Activated naive CD4-positive, alpha-beta T cell treated with anti-CD3 and anti-CD28 coated beads, Interleukin-2, amount 50 U/mL, for 72 hours (primary cell): ENCODE data around the gene PIGU. TPM values are rescaled to one million over a fixed set of nuclear protein-coding genes. Genes with fewer than 3 reads are reported as not detected.
A peak's percentile ranks its signal among the peaks of the same experiment; 100 is the strongest.

Experiments used
- ATAC-seq, 2 donors: fragments of 150-1000 bp; cut with Tn5 transposase; 2 replicates each; pipeline ENCODE4 v1.10.0; 2021; ENCODE audit warnings: mild to moderate bottlenecking in 2 of 2, moderate library complexity in 2 of 2
- DNase-seq, 2 donors: peaks; one replicate each; pipeline ENCODE4 v3.0.0; 2021 to 2022; ENCODE audit warnings: low spot score in 2 of 2
- H3K27ac Mint-ChIP-seq, 2 donors: one replicate each; pipeline ENCODE4 v1.8.0; 2022; ENCODE audit warnings: mild to moderate bottlenecking in 2 of 2, mixed read lengths in 2 of 2
- H3K36me3 Mint-ChIP-seq, 2 donors: one replicate each; pipeline ENCODE4 v1.8.0; 2022; ENCODE audit warnings: mixed read lengths in 2 of 2
- H3K9me3 Mint-ChIP-seq, 2 donors: one replicate each; pipeline ENCODE4 v1.8.0; 2022; ENCODE audit warnings: mixed read lengths in 2 of 2
- total RNA-seq, 2 donors: library from RNA; stranded (reverse); gene quantifications; one replicate each; pipeline ENCODE4 v1.2.3, GENCODE V29; 2022

PIGU gene
- total RNA-seq, 2 donors from 2014 or later: 13.2 to 20.6 TPM

DNA sequence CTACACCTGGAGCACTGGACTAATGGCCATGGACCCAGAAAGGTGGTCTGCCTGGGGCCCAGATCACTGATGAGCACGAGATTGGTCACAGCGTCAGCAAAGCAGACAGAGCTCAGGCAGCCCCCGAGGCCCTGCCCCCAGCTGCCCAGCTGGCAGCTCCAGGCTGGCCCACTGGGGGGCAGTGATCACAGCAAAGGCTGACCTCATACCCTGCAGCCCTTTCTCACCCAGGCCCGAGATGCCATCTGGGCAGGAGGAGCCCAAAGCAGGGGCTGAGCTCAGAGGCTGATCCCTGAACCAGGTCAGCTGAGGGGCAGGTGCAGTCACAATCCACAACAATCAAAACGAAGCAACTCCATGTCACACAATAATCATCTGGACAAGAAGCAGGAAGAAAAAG lies 114.3 kb downstream of the PIGU start:
- peak overlapping the region in 1 of 2 donors; percentile 36 for H3K27ac Mint-ChIP-seq
- DNase-seq (no peak), ATAC-seq (no peak)
- peaks cover 0 to 4% of the 10 kb centered on the region in 2 donors for H3K36me3 Mint-ChIP-seq
- H3K9me3 Mint-ChIP-seq: no peaks in the 10 kb centered on the region

GRCh38 chr20:34561661-34562060 lies 115.2 kb downstream of the PIGU start:
- Mint-ChIP-seq H3K27ac (peak overlapping the region; percentile 2 to 70), H3K36me3 (peaks cover 0 to 4% of the 10 kb centered on the region in 2 donors), H3K9me3 (no peaks in the 10 kb centered on the region)
- DNase-seq (no peak), ATAC-seq (no peak)

DNA sequence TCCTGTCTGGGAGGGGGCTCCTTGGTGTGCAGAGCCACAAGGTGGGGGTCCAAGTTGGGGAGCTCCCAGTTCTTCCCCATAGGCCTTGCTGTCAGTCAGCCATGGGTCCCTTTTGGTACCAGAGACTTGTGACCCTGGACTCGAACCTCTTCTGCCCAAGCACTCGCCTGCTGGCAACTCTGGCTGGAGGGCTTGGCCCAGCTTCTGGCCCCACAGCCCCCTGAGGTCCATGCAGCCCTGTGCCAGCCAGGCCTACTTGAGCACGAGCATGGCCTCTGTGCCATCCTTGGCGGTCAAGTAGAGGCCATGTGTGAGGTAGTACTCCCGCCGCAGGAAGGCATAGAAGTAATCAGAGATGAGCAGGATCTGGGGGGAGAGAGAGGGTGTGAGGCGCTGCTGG lies 116.3 kb downstream of the PIGU start:
- Mint-ChIP-seq H3K36me3 (peaks cover 0 to 4% of the 10 kb centered on the region in 2 donors), H3K27ac (peak overlapping the region in 1 of 2 donors; percentile 70), H3K9me3 (no peaks in the 10 kb centered on the region)
- ATAC-seq (no peak), DNase-seq (no peak)

- Mint-ChIP-seq H3K9me3 (no peaks in the 10 kb centered on the region), H3K36me3 (peaks cover 0 to 4% of the 10 kb centered on the region in 2 donors), H3K27ac (peak overlapping the region in 1 of 2 donors; percentile 54)
- ATAC-seq (no peak), DNase-seq (no peak)
Measured at GRCh38 chr20:34560141-34560523, 116.8 kb downstream of the PIGU start.

- DNase-seq: no peak
- Mint-ChIP-seq H3K9me3 (no peaks in the 10 kb centered on the region), H3K36me3 (peaks cover 0 to 4% of the 10 kb centered on the region in 2 donors), H3K27ac (peak overlapping the region; percentile 44 to 54)
- ATAC-seq: peak in 1 of 2 donors; percentile 14
Measured at GRCh38 chr20:34559311-34560140, 117.4 kb downstream of the PIGU start.

- DNase-seq (peak; percentile 83 to 88), ATAC-seq (peak; percentile 84 to 94)
- H3K36me3 Mint-ChIP-seq: peaks cover 0 to 4% of the 10 kb centered on the region in 2 donors
- no peaks in the 10 kb centered on the region for H3K9me3 Mint-ChIP-seq
- H3K27ac Mint-ChIP-seq: peak within 1 kb of the TSS; percentile 89 to 93
Measured at GRCh38 chr20:34558320-34559218, 118.3 kb downstream of the PIGU start, which contains the start of gene MAP1LC3A. MAP1LC3A (plus strand) TSS chr20:34558718; CDS start chr20:34558869, 151 bp downstream.

DNA sequence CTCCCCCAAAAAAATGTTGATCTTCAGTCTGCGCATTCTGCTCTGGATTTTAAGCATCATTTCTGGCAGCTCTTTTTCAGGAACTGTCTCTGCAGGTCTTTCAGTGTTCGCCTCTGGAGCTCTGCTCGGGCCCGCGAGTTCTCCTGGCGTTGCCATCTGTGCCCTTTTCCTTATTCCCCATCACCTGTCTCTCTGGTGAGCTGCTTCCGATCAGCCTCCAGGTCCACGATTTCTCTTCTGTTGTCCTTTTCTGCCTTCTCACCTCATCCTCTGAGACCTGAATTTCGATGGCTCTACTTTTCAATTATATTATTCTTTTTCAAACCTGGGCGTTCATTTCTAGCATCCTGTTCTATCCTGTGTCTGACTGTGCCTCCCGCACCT lies 119.0 kb downstream of the PIGU start:
- no peaks in the 10 kb centered on the region for H3K9me3 Mint-ChIP-seq
- H3K27ac Mint-ChIP-seq: peak overlapping the region; percentile 89 to 93
- peaks cover 0 to 4% of the 10 kb centered on the region in 2 donors for H3K36me3 Mint-ChIP-seq
- DNase-seq: no peak
- no peak for ATAC-seq

DNA sequence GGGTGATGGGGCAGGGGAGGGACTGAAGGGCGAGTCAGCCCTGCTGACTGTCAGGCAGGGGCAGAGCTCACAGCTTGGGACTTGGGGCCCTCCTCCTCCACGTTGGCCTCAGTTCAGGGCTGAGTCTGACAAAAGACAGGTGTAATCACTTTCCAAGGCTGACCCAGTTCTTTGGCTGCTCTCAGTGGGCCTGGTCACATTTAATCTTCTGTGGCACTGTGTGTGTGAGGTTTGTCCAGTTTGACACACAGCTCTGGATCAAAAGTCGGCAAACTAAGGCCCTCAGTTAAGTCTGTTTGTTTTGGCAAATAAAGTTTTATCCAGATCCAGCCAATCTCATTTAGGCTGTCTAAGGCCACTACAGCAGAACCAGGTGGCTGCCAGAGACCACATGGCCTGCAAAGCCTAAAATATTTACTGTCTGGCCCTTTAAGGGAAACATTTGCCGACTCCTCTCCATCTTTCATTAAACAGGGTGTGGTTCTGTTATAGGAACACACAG lies 123.5 kb downstream of the PIGU start:
- Mint-ChIP-seq H3K36me3 (peaks cover 0 to 4% of the 10 kb centered on the region in 2 donors), H3K9me3 (no peaks in the 10 kb centered on the region), H3K27ac (no peak overlapping the region)
- ATAC-seq: no peak
- DNase-seq: no peak

DNA sequence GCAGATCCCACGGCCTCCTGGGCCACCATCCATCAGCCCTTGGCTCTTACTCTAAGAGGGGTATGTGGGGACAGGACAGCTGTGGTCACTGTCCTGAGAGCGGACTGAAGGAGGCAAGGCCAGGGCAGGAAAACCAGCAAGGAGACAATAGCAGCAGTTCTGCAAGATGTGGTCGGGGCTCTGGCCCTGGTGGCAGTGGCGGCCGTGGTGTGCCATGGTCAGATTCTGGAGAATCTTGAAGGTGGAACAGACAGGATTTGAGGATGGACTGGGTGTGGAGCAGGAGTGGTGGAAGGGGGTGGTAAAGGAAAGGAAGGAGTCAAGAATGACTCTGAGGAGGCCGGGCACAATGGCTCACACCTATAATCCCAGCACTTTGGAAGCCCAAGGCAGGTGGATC lies 124.3 kb downstream of the PIGU start:
- Mint-ChIP-seq H3K36me3 (no peaks in the 10 kb centered on the region), H3K27ac (peak overlapping the region in 1 of 2 donors; percentile 69), H3K9me3 (no peaks in the 10 kb centered on the region)
- DNase-seq: no peak
- ATAC-seq: no peak

DNA sequence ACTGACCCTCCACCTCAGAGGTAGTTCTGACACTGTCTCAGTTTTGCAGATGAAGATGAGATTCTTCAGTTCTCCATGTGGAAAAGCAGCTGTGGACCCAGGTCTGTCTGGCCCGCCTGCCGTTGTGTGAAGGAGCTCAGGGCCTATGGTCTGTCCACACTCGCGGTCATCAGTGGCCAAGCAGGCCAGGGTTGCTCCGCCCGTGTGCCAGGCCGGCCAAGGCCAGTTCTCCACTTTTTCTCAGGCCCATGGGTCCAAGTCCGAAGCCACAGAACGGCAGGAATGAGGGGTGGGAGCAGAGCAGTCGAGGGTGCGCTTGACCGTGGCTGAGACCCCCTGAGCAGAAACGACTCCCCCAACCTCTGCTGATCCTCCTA lies 127.0 kb downstream of the PIGU start:
- no peaks in the 10 kb centered on the region for H3K36me3 Mint-ChIP-seq
- no peak for DNase-seq
- no peaks in the 10 kb centered on the region for H3K9me3 Mint-ChIP-seq
- no peak for ATAC-seq
- no peak overlapping the region for H3K27ac Mint-ChIP-seq

- Mint-ChIP-seq H3K27ac (no peak overlapping the region), H3K36me3 (no peaks in the 10 kb centered on the region), H3K9me3 (no peaks in the 10 kb centered on the region)
- no peak for DNase-seq
- ATAC-seq: no peak
Measured at GRCh38 chr20:34549291-34549928, 127.5 kb downstream of the PIGU start.

DNA sequence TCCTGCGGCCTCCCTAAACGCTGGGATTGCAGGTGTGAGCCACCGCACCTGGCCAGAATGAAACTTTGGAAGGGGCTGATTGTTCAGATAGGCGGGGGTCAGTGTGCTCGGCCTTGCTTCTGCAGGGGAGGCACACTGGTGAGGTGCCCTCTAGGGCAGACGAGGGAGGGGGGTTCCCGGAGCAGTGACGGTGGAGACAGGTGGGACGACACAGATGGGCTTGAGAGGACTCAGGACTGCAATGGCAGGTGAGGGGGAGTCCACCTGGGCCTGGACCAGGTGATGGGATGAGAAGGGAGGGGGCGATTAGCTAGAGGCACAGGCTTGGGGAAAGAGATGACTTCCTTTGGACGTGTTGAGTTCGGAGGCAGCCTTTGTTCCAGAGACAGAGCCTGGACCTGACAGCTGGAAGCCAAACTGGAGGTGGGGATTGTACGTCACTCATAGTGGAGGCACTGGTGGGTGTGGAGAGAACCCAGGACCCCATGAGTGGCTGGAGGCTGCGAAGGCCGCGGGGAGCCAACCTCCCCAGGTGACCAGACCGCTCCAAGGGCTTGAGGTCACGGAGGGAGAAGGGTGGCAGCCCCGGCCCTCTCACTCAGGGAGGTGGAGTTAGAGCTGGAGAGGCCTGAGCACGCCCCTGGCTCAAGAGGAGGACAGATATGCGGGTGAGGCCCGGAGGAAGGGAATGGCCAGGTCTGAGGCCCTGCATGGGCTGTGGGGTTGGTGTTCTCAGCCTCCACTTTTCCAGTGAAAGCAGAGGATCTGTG lies 128.9 kb downstream of the PIGU start:
- Mint-ChIP-seq H3K9me3 (no peaks in the 10 kb centered on the region), H3K27ac (no peak overlapping the region), H3K36me3 (no peaks in the 10 kb centered on the region)
- DNase-seq: no peak
- ATAC-seq: no peak

GRCh38 chr20:34546751-34547181 lies 130.1 kb downstream of the PIGU start:
- H3K27ac Mint-ChIP-seq: no peak overlapping the region
- H3K9me3 Mint-ChIP-seq: no peaks in the 10 kb centered on the region
- H3K36me3 Mint-ChIP-seq: no peaks in the 10 kb centered on the region
- ATAC-seq (no peak), DNase-seq (no peak)

DNA sequence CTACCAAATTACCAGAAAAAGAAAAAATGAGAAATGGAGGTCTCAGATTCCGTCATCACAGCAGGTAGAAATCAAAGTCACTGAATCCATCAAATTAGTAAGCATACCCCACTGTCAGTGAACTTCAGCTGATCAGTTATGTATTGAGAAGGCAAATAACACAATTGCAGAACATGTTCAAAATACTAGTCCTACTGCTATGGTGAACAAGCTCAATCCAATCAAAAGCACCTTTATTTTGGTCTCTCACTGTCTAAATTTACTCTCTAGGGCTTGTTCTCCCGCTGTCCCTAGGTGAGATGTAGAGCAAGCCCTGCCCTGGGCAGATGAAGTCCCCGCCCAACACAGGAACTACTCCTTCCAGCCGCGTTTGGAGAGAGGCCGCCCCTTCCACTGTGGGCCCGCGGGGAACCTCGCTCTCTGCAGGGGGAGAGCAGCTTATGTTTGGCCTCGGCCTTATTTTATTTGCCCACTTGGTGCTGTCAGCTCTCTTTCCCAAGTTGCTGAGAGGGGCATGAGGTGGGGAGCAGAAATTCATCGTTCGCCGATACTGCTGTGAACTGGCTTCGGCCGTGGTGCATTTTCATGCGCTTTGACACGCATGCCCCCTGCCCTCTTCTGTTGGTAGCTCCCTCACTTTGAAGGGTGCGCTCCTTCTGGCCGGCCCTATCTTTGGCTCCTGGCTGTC lies 132.6 kb downstream of the PIGU start:
- peak; percentile 66 to 74 for ATAC-seq
- DNase-seq: no peak
- H3K27ac Mint-ChIP-seq: no peak overlapping the region
- no peaks in the 10 kb centered on the region for H3K9me3 Mint-ChIP-seq
- no peaks in the 10 kb centered on the region for H3K36me3 Mint-ChIP-seq

DNA sequence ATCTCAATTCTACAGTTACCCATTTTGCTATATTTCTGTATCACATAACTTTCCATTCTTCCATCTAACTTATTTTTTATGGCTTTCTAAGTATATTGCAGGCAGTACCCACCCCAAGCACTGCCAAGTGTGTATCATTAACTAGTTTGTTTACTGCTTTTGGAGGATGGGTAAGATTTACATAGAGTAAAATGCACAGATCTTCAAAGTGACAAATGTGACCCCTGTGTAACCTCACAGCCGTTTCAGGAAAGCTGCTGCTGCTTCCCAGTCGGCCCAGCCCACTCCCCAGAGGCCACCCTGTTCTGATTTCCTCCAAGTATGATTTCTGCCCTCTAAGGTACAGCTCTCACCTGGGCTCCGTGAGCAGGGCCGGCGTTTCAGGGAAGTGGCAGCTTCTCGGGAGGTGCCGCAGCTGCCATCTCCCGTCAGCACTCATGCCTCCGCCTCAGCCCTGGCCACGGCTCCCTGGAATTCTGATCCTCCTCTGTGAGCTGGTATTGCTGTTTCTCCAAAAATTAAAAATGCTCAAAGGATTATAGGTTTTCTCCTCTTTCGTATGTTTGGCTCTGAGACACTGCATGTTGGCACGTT lies 133.3 kb downstream of the PIGU start:
- H3K9me3 Mint-ChIP-seq: no peaks in the 10 kb centered on the region
- ATAC-seq (no peak), DNase-seq (no peak)
- no peaks in the 10 kb centered on the region for H3K36me3 Mint-ChIP-seq
- H3K27ac Mint-ChIP-seq: peak overlapping the region in 1 of 2 donors; percentile 70
